Small intestine (tissue), 7 donors: ENCODE data around the gene NOC2L. TPM values are rescaled to one million over a fixed set of nuclear protein-coding genes. Genes with fewer than 3 reads are reported as not detected.

Experiments
- DNase-seq, 2 donors: peaks; one replicate each; pipeline versions ENCODE4 v3.0.0 to v3.0.0-alpha.2; 2013
- FAIRE-seq: peaks from 2 replicates; lab custom pipeline; 2012; peaks lifted over from hg19 to GRCh38; lab: Jason Lieb, UNC
- H3K27ac ChIP-seq, 3 donors: one replicate each; pipeline ENCODE4 v1.5.1; 2013; ENCODE audit warnings: low read length in 2 of 3, mild to moderate bottlenecking in 2 of 3, control low read depth in 1 of 3, inconsistent platforms in 1 of 3, low read depth in 1 of 3, moderate library complexity in 1 of 3
- H3K27me3 ChIP-seq, 3 donors: one replicate each; pipeline ENCODE4 v1.6.1; 2013; ENCODE audit warnings: low read length in 3 of 3, inconsistent platforms in 1 of 3; ENCODE audit not compliant: control insufficient read depth in 3 of 3, insufficient read depth in 3 of 3
- H3K36me3 ChIP-seq, 3 donors: one replicate each; pipeline ENCODE4 v1.6.1; 2013; ENCODE audit warnings: low read length in 3 of 3, inconsistent platforms in 1 of 3, low read depth in 1 of 3, mild to moderate bottlenecking in 1 of 3, moderate library complexity in 1 of 3; ENCODE audit not compliant: control insufficient read depth in 3 of 3, insufficient read depth in 2 of 3
- H3K4me1 ChIP-seq, 3 donors: one replicate each; pipeline ENCODE4 v1.6.1; 2013; ENCODE audit warnings: low read length in 2 of 3, inconsistent platforms in 1 of 3, low read depth in 1 of 3, mild to moderate bottlenecking in 1 of 3, moderate library complexity in 1 of 3; ENCODE audit not compliant: control insufficient read depth in 3 of 3, insufficient read depth in 2 of 3
- H3K4me3 ChIP-seq, 3 donors: one replicate each; pipeline ENCODE4 v1.5.1; 2013; ENCODE audit warnings: low read length in 3 of 3, control low read depth in 1 of 3, inconsistent platforms in 1 of 3, low read depth in 1 of 3, mild to moderate bottlenecking in 1 of 3, moderate library complexity in 1 of 3
- H3K9me3 ChIP-seq, 2 donors: one replicate each; pipeline ENCODE4 v1.6.1; 2013; ENCODE audit warnings: low read depth in 1 of 2, low read length in 1 of 2; ENCODE audit not compliant: control insufficient read depth in 2 of 2, insufficient read depth in 1 of 2
- WGBS, 3 donors: extraction: QIAGEN DNeasy Blood & Tissue Kit; methylation state at CpG; one replicate each; pipeline ENCODE4 v1.1.7; 2013; 5-methylcytosine and 5-hydroxymethylcytosine counted together
- polyA plus RNA-seq, 4 donors: library from polyadenylated mRNA; stranded (reverse) in 3 of 4; unstranded in 1 of 4; fragments of 200-250 nt in 3 of 4; fragments of 120-200 nt in 1 of 4; gene quantifications; one replicate each; pipeline versions ENCODE4 v1.2.1 to v1.2.3, GENCODE V29; 2013
- donor health status: healthy with polysubstance abuse.
- donor health status: control.
- donor health status: control.
- donor health status: Bipolar disorder and iron deficiency.
- donor health status: healthy.

Gene NOC2L
- polyA plus RNA-seq, 4 donors, result 34.0 to 69.3 (median 45.4) TPM

GRCh38 chr1:936348-937264 is 22.4 kb downstream of the NOC2L start:
- H3K27me3 ChIP-seq, result peaks cover 16 to 88% (median 25%) of the 10 kb centered on the region in 3 donors
- WGBS, 3 donors, result 30 to 72% (median 53%) methylated on average over 41 to 45 of the region's 45 CpGs
- peaks cover 0 to 7% (median 0%) of the 10 kb centered on the region in 3 donors for H3K36me3 ChIP-seq
- no peaks in the 10 kb centered on the region for H3K9me3 ChIP-seq
- FAIRE-seq (no peak), DNase-seq (no peak)
- no peak overlapping the region for H3K4me3 ChIP-seq
- H3K4me1 ChIP-seq, result peaks cover 0 to 41% (median 2%) of the 10 kb centered on the region in 3 donors
- no peak overlapping the region for H3K27ac ChIP-seq

GRCh38 chr1:935751-936231 is 23.3 kb downstream of the NOC2L start:
- WGBS, 3 donors, result 7 to 22% (median 18%) methylated on average over 28 to 30 of the region's 30 CpGs
- Histone ChIP-seq H3K4me3 (no peak overlapping the region), H3K27me3 (peaks cover 13 to 87% (median 25%) of the 10 kb centered on the region in 3 donors), H3K27ac (no peak overlapping the region), H3K4me1 (peaks cover 0 to 34% (median 2%) of the 10 kb centered on the region in 3 donors), H3K9me3 (no peaks in the 10 kb centered on the region), H3K36me3 (peaks cover 0 to 10% (median 0%) of the 10 kb centered on the region in 3 donors)
- FAIRE-seq, result no peak
- DNase-seq, result peak in 1 of 2 donors; percentile 62

- no peak overlapping the region for H3K4me3 ChIP-seq
- FAIRE-seq (no peak), DNase-seq (no peak)
- no peak overlapping the region for H3K27ac ChIP-seq
- peaks cover 0 to 16% (median 0%) of the 10 kb centered on the region in 3 donors for H3K36me3 ChIP-seq
- H3K4me1 ChIP-seq, result peaks cover 0 to 31% (median 2%) of the 10 kb centered on the region in 3 donors
- H3K9me3 ChIP-seq, result no peaks in the 10 kb centered on the region
- WGBS, 3 donors, result 5 to 19% (median 12%) methylated on average over 35 to 37 of the region's 37 CpGs
- H3K27me3 ChIP-seq, result peaks cover 8 to 87% (median 21%) of the 10 kb centered on the region in 3 donors
These were observed 23.9 kb downstream of the NOC2L start for GRCh38 chr1:934991-935750.

- no peak for FAIRE-seq
- WGBS, 3 donors, result 22 to 35% (median 26%) methylated on average over 10 of the region's 10 CpGs
- Histone ChIP-seq H3K9me3 (no peaks in the 10 kb centered on the region), H3K4me1 (peaks cover 0 to 17% (median 0%) of the 10 kb centered on the region in 3 donors), H3K27me3 (peaks cover 9 to 87% (median 21%) of the 10 kb centered on the region in 3 donors), H3K4me3 (no peak overlapping the region), H3K27ac (no peak overlapping the region), H3K36me3 (peaks cover 0 to 16% (median 0%) of the 10 kb centered on the region in 3 donors)
- DNase-seq, result no peak
These were observed 25.5 kb downstream of the NOC2L start for GRCh38 chr1:933603-933940.

GRCh38 chr1:932776-933602 is 26.1 kb downstream of the NOC2L start:
- Histone ChIP-seq H3K36me3 (peaks cover 0 to 16% (median 0%) of the 10 kb centered on the region in 3 donors), H3K4me3 (no peak overlapping the region), H3K4me1 (peaks cover 0 to 17% (median 0%) of the 10 kb centered on the region in 3 donors), H3K27me3 (peaks cover 9 to 84% (median 19%) of the 10 kb centered on the region in 3 donors), H3K27ac (no peak overlapping the region), H3K9me3 (no peaks in the 10 kb centered on the region)
- WGBS, 3 donors, result 34 to 69% (median 45%) methylated on average over 24 to 25 of the region's 25 CpGs
- DNase-seq, result no peak
- FAIRE-seq, result no peak

GRCh38 chr1:932173-932510 is 26.9 kb downstream of the NOC2L start:
- no peak overlapping the region for H3K4me3 ChIP-seq
- H3K27me3 ChIP-seq, result peaks cover 9 to 85% (median 18%) of the 10 kb centered on the region in 3 donors
- FAIRE-seq (no peak), DNase-seq (no peak)
- no peak overlapping the region for H3K27ac ChIP-seq
- peaks cover 0 to 16% (median 0%) of the 10 kb centered on the region in 3 donors for H3K36me3 ChIP-seq
- H3K9me3 ChIP-seq, result no peaks in the 10 kb centered on the region
- 53 to 75% (median 59%) methylated on average over 16 of the region's 16 CpGs for WGBS, 3 donors
- H3K4me1 ChIP-seq, result peaks cover 0 to 17% (median 0%) of the 10 kb centered on the region in 3 donors

- 28 to 51% (median 33%) methylated on average over 15 of the region's 15 CpGs for WGBS, 3 donors
- no peaks in the 10 kb centered on the region for H3K9me3 ChIP-seq
- peaks cover 0 to 18% (median 0%) of the 10 kb centered on the region in 3 donors for H3K36me3 ChIP-seq
- FAIRE-seq (no peak), DNase-seq (no peak)
- H3K27me3 ChIP-seq, result peaks cover 7 to 85% (median 20%) of the 10 kb centered on the region in 3 donors
- no peak overlapping the region for H3K4me3 ChIP-seq
- no peak overlapping the region for H3K27ac ChIP-seq
- H3K4me1 ChIP-seq, result peaks cover 0 to 17% (median 0%) of the 10 kb centered on the region in 3 donors
These were observed 27.5 kb downstream of the NOC2L start for GRCh38 chr1:931380-932172.
